Measurements from ENCODE around the gene ZNF740.

GRCh38 chr12:53218551-53219291 lies 38.2 kb downstream of the ZNF740 start:
- TF ChIP-seq POLR2A (IDR thresholded peaks at IDR 0.05), result no peak
- TF ChIP-seq CTCF (IDR thresholded peaks at IDR 0.05), result no peak

All from body of pancreas (tissue), 4 donors.